Fibroblast of pulmonary artery (primary cell): ENCODE data around the gene UTRN.

ENCODE experiments used
- DNase-seq: peaks from one replicate; pipeline ENCODE4 v3.0.0-alpha.2; 2010; ENCODE audit warnings: low read depth
- H3K4me3 ChIP-seq: replicated peaks from 2 replicates; pipeline ENCODE4 v1.5.1; 2011; ENCODE audit warnings: low read depth, mild to moderate bottlenecking, control low read depth, low read length, moderate library complexity
- TF ChIP-seq, protein P1 (sequence below): IDR thresholded peaks from 2 replicates; pipeline ENCODE4 v1.5.1; 2011; ENCODE audit warnings: mild to moderate bottlenecking, control low read depth, low read length, inconsistent platforms; ENCODE audit errors: missing control alignments

UTRN gene

DNA sequence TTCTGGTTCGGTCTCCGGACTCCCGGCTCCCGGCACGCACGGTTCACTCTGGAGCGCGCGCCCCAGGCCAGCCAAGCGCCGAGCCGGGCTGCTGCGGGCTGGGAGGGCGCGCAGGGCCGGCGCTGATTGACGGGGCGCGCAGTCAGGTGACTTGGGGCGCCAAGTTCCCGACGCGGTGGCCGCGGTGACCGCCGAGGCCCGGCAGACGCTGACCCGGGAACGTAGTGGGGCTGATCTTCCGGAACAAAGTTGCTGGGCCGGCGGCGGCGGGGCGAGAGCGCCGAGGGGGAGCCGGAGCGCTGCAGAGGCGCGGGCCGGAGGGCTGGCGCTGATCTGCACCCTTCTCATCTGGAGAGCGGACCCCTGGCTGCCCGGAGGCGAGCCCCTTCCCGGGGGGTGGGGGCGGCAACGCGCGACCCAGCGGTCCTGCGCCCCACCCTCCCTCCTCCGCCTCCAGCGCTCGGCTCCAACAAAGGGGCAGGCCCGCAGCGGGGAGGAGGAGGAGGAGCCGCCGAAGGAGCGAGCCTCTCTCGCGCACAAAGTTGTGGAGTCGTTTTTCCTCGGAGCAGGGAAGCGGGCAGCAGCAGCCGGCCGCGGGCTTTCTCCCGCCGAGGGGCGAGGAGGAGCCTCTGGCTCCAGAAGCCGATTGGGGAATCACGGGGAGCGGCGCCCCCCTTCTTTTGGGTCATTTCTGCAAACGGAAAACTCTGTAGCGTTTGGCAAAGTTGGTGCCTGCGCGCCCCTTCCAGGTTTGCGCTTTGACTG lies at the start of gene UTRN:
TSS of gene UTRN (plus strand) at position 553 of the 765 bp plus-strand sequence. CDS start 6,494 bp downstream, outside the sequence.
- TF ChIP-seq, protein P1, sequence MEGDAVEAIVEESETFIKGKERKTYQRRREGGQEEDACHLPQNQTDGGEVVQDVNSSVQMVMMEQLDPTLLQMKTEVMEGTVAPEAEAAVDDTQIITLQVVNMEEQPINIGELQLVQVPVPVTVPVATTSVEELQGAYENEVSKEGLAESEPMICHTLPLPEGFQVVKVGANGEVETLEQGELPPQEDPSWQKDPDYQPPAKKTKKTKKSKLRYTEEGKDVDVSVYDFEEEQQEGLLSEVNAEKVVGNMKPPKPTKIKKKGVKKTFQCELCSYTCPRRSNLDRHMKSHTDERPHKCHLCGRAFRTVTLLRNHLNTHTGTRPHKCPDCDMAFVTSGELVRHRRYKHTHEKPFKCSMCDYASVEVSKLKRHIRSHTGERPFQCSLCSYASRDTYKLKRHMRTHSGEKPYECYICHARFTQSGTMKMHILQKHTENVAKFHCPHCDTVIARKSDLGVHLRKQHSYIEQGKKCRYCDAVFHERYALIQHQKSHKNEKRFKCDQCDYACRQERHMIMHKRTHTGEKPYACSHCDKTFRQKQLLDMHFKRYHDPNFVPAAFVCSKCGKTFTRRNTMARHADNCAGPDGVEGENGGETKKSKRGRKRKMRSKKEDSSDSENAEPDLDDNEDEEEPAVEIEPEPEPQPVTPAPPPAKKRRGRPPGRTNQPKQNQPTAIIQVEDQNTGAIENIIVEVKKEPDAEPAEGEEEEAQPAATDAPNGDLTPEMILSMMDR = no peak
- H3K4me3 ChIP-seq = peak within 1 kb of the TSS; percentile 94
- peak; percentile 83 for DNase-seq

DNA sequence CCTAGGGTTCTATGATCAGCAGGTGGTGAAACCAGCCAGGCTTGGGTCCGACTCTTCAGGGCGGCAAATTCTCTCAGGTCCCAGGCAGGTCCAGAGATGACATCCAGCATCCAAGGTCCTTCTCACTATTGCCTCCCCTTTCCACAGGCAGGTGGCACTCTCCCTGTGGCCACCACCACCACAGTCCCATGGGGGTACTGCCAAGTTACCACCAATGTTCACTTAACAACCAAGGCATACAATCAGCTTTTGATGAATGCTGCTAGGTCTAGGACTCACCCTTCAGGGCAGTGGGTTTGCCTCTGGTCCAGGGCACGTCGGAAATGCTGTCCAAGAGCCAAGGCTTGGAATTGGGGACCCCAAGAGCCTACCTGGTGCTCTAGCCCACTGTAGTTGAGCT lies 40.4 kb upstream of the UTRN start:
- TF ChIP-seq, protein P1 = no peak
- H3K4me3 ChIP-seq = no peak overlapping the region
- no peak for DNase-seq

DNA sequence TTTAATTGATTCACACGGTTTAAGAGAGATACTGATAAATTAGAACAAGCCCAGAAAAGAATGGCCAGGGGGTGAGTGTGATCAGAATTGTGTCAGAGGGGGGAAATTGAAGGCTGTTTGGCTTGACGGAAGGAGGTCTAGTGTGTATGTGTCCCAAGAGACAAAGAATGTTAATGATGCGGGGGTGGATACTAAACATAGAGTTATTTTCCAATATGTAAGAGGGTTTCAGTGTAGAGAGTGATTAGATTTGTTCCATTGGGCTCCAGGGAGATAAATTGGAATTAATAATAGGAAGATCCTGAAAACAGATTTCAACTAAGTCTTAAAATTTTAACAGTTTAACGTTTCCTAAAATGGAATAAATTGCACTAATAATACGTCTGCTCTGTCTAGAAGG lies 38.1 kb upstream of the UTRN start:
- DNase-seq = no peak
- no peak overlapping the region for H3K4me3 ChIP-seq
- TF ChIP-seq, protein P1 = no peak

DNA sequence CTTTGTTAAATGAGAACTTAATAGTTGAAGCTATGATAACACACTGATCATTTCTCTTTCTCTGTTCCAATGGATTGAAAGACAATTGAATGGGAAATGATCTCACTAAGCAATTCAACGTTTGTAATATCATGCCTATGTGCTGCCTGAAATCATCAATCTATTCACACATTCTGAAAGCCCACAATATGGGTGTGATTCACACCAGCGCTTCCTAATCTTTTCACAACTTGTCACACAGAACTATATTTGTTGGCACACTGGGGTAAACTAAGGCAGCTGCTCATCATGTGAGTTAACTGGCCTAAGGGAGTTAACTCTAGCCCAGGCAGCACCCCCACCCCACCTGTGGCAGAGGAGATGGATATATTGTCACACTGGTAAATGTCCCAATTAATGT lies 37.1 kb upstream of the UTRN start:
- TF ChIP-seq, protein P1 = no peak
- no peak for DNase-seq
- no peak overlapping the region for H3K4me3 ChIP-seq

DNA sequence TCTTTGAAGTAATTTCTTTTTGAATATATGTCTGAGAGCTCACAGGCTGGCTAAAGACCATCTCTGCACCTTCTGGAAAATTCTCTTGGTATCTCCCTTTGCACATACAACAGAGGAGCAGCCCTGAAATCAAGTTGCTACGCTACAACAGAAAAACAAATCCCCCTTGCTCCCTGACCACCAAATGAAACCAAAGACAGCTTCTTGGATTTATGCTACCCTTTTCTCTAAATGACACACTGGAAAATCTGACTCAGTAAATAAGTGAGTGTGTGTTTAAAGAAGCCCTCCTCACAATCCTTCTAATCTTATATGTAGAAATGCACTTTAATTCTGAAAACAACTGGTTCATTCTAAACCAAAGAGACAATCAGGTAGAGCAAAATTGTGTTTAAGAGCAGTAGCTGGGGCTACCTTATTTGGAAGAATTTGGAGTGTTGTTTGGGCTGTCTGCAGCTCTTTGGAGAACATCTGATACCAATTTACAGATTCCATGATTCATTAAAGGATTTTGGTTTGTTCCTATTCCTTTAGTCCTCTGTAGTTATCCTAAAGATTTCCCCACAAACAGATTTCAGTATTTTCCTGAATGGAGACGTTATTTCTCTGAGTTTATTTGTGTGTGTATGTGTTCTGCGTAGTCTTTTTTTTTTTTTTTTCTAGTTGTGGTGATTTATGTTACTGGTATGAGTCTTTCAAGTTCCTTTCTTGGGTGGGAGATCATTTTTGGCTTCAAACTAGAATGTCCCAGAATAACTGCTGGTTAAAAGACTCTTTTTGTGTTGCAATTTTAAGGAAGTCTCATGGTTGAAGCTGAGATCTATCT lies 36.4 kb upstream of the UTRN start:
- H3K4me3 ChIP-seq = no peak overlapping the region
- peak; percentile 80 for DNase-seq
- TF ChIP-seq, protein P1 = no peak

DNA sequence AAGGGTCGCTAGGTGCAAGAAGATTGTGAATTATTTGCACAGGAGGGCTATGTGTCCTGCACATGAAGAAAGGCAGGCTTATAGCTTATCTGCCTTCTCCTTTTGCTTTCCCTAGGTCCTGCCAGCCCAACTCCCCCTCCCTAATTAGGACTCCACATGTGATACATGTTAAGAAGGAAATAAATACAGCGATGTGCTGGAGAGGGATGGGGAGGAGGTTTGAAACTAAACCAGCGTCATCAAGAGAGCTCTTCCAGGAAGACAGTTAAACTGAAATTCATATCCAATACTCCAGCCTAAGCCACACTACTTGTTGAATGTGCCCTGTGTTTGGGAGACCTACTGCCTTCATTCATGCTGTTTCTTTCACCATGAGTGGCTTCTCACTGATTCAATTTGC lies 34.9 kb upstream of the UTRN start:
- TF ChIP-seq, protein P1 = no peak
- no peak for DNase-seq
- H3K4me3 ChIP-seq = no peak overlapping the region
